Activated T-cell treated with anti-CD3 and anti-CD28 coated beads for 1 hour (primary cell): ENCODE results near the gene HCN2.
"Not testable (repeated sequence)": the region's sequence is repeated elsewhere in the genome, so short reads cannot be mapped to it uniquely, and the experiment has no call there.

Experiments
- DNase-seq: peaks from one replicate; pipeline ENCODE4 v3.0.0-alpha.2; 2020; ENCODE audit warnings: low read depth

The HCN2 gene

GRCh38 chr19:571566-571974, 18.1 kb upstream of the HCN2 start:
- no peak for DNase-seq

GRCh38 chr19:572140-572742, 17.4 kb upstream of the HCN2 start, which contains the start of gene BSG:
TSS of gene BSG (plus strand) at chr19:572596. CDS start at chr19:572635, 39 bp downstream.
- peak; percentile 95 for DNase-seq

GRCh38 chr19:572743-573518, 16.8 kb upstream of the HCN2 start:
- DNase-seq = no peak

- no peak for DNase-seq
Observed at GRCh38 chr19:573519-573825, 16.2 kb upstream of the HCN2 start.

- no peak for DNase-seq
Observed at GRCh38 chr19:574658-575526, 14.8 kb upstream of the HCN2 start.

DNA sequence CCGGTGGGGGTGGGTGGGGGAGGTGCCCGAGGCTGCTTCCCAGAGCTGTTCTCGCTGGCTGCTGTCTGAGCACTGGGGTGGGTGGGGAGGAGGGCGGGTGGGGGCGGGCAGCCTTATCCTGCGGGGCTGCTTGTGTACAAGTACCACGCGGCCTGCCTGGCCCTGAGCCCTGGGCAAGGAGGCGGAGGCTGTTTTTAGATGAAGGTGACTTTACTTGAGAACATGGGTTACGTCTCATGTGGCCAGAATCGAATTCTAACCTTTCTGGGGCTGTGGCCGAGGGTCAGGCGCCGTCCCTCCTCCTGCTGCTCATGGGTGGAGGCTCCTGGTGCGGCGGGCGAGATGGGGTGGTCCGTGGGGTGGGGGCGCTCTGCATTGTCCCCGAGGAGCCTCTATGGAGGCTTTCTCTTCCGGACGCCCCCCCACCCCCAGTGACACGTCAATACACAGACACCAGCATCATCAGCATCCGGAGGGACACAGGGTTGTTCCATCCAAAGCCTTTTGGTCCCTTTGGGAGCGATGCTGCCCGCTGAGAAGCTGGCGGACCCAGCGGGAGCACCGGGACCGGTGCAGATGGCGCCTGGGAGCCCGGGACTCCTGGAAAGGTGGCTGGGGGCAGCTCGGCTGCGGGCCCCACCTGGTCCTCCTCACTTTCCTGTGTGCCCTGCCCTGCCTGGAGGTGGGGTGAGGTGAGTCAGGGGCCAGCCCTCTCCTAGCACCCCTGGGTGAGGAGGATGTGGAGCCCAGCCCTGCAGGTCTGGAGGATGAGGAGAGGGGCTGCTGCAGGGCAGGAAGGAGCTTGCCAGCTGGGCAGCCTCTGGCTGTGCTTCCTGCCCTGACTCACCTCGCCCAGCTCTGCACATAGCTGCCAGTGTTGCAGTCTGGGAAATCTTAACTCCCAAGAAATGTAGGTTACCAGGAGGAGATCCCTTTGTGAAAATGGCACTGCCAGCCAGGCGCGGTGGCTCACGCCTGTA, 13.9 kb upstream of the HCN2 start:
- no peak for DNase-seq

DNA sequence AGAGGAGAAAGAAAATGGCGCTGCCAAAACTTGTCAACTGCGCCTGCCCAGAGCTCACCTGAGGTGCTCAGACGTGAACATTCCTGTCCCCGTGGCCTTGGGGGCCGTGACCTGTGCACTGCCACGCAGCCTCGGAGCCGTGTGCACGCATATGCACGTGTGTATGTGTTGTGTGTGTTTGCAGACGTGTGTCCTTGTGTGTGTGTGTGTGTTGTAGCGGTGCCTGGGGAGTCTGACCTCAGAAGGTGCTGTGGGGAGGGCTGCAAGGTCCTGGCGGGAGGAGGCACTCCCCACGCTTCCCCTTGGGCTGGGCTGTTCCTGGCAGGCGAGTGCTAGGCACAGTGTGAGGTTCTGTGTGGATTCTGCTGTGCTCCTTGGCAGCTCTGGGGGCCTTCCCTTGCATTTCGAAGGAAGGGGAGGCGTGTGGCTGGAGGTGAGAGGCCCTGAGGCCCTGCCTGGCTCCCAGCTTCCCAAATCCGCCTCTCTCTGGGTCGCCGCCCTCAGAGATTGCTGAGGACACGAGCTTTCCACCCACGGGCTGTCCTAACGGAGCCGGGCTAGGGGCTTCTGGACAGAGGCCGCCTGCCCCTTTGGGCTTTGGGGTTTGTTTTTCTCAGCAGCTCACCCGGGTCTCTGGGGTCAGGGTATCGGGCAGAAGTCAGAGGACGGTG, 12.8 kb upstream of the HCN2 start:
- no peak for DNase-seq

DNA sequence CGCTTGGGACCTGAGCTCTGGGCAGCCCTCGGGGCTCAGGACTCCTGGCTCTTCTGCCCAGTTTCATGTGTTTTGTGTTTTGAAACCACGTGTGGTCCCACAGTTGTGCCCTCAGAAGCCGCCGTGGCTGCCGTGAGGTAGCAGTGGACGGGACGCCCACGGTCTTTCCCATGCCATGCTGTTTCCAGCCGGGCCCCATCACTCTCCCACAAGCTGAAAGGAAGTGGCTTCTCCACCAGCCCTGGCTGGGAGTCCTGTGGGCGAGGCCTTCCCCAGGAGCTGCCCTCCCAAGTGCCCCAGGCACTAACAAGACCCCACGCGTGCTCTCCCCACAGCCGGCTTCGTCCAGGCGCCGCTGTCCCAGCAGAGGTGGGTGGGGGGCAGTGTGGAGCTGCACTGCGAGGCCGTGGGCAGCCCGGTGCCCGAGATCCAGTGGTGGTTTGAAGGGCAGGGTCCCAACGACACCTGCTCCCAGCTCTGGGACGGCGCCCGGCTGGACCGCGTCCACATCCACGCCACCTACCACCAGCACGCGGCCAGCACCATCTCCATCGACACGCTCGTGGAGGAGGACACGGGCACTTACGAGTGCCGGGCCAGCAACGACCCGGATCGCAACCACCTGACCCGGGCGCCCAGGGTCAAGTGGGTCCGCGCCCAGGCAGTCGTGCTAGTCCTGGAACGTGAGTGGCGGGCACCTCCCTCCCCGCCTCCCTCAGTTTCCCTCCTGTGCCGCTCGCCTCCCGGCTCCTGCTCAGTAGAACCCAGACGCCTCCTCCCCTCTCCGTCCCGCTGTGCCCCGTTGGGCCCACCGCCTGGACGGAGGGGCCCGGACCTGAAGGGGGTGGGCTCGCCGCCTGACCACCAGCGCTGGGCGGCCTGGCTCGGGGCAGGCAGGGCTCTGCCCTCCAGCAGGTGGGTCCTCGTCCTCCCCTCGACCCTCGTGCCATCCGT, 12.0 kb upstream of the HCN2 start:
- no peak for DNase-seq

- no peak for DNase-seq
Observed at GRCh38 chr19:579111-579841, 10.4 kb upstream of the HCN2 start.

- DNase-seq = no peak
Observed at GRCh38 chr19:579842-580155, 9.9 kb upstream of the HCN2 start.

GRCh38 chr19:580274-580835, 9.3 kb upstream of the HCN2 start:
- no peak for DNase-seq

DNA sequence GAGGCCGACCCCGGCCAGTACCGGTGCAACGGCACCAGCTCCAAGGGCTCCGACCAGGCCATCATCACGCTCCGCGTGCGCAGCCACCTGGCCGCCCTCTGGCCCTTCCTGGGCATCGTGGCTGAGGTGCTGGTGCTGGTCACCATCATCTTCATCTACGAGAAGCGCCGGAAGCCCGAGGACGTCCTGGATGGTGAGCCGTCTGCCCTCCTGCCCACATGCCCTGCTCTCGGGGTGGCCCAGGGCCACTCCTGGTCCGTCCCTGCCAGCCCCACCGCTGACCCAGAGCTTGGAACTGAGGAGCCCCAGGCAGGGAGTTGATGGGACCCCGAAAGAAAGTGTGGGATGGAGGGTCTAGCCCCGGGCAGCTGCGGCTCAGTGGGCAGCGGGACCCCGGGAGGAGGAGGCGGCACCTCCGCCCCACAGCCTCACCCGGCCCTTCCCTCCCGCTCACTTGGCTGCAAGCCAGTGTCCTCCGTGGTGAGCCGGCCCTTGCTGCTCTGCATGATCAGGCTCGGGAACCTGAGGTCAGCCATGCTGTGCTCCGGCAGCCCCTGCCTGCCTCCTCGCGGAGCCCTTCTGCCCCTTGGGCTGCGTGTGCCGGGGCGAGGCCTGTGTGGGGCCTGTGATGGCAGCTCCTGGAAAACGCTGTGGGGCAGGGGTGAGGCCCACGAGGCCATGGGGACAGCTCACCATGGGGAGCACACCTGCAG, 8.1 kb upstream of the HCN2 start:
- DNase-seq = no peak

GRCh38 chr19:582497-583197, 7.0 kb upstream of the HCN2 start:
- DNase-seq = no peak

GRCh38 chr19:583198-583967, 6.3 kb upstream of the HCN2 start:
- no peak for DNase-seq

GRCh38 chr19:583968-584239, 5.8 kb upstream of the HCN2 start:
- no peak for DNase-seq

DNA sequence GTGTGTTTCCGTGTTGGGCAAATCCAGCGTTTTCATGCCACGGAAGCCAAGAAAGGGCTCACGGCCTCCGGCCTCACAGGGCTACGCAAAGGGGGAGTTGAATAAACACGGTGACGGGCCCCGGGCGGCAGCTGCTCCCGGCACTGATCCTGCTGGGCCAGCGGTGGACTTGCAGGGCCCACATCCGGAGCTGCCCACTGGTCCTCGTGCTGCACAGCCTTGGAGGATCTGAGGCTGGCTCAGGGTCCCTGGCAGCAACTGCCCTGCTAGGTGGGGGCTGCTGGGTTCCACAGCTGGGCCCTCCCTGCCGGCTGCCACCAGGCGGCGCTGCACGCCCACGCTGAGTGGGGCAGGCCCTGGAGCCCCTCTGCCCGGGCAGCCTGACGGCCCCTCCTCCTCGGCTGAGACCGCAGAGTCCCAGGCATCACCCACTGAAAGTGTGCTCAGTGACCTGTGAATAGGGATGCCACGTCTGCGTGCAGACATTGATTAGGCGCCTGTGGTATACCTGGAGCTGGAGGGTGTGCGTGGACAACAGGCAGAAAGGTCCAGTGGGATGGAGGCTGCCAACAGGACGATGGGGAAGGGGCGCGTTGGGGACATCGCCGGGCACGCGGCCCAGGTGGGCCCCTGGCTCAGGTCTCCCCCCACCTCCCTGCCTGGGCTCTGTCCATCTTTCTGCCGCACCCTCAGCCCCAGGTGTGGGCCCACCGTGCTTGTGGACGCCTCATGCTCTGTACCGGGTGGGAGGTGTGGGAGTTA, 5.3 kb upstream of the HCN2 start:
- peak; percentile 68 for DNase-seq

GRCh38 chr19:585146-585545, 4.5 kb upstream of the HCN2 start:
- not testable (repeated sequence) for DNase-seq
